Astrocyte (in vitro differentiated cells and primary cell): ENCODE results near the gene C10orf67.

Experiments
- CTCF ChIP-seq: IDR thresholded peaks from 2 replicates; pipeline ENCODE4 v1.5.1; 2011; ENCODE audit warnings: low read depth, mild to moderate bottlenecking, inconsistent platforms, low read length, moderate library complexity; ENCODE audit not compliant: insufficient read depth
- EZH2 ChIP-seq: IDR thresholded peaks from 2 replicates; pipeline ENCODE4 v1.6.1; 2012; ENCODE audit warnings: mild to moderate bottlenecking, low read length, inconsistent platforms; ENCODE audit not compliant: insufficient read depth

GRCh38 chr10:23318359-23318758 is 26.2 kb downstream of the C10orf67 start:
- TF ChIP-seq CTCF: no peak
- TF ChIP-seq EZH2: no peak
